Measurements from ENCODE around the gene MRGPRD. TPM values are rescaled to one million over a fixed set of nuclear protein-coding genes. Genes with fewer than 3 reads are reported as not detected.

MRGPRD gene
- total and polyA plus RNA-seq, 4 experiments from 2014 or later: 0.48 TPM; not detected in 3

DNA sequence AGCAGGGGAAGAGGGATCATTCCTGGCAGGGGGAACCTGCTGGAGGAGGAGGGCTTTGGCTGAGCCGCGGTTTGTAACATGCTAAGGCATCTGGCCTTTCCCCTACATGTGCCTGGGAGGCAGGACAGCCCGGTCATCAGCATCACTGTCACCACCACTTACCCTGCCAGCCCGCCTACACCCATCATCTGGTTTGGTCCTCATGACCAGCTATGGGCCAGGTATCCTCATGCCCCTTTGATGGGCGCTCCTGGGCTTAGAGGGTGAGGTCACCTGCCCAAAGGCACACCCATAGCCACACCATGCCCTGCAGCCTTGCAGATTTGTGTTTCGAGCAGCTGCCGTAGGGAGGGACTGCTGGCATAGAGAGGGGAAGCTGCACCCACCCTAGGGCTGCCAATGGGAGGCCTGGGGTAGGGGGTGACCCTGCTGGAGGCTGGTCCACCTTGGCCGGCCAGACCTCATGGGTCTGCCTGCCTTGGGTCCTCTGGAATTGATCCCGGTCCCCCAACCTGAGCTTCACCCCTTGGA, 29.6 kb upstream of the MRGPRD start:
- Mint-ChIP-seq H3K9me3 (no peaks in the 10 kb centered on the region), H3K36me3 (no peaks in the 10 kb centered on the region), H3K27ac (no peak overlapping the region), H3K4me3 (peak overlapping the region in 2 of 8 donors; percentile 35 to 38), H3K27me3 (peaks cover 14 to 16% of the 10 kb centered on the region in 2 donors), H3K4me1 (peaks cover 0 to 10% (median 4%) of the 10 kb centered on the region in 4 donors)
- Histone ChIP-seq H3K27ac (ENCODE audit: low read depth, low read length) (no peak overlapping the region), H3K4me1 (ENCODE audit: insufficient read depth, low read length) (no peaks in the 10 kb centered on the region), H3K36me3 (ENCODE audit: insufficient read depth, low read length) (no peaks in the 10 kb centered on the region), H3K27me3 (ENCODE audit: insufficient read depth, low read length) (no peaks in the 10 kb centered on the region), H3K4me3 (ENCODE audit: low read length in 2 of 2) (no peak overlapping the region), H3K9me3 (ENCODE audit: control insufficient read depth in 1 of 2, low read length in 2 of 2) (no peaks in the 10 kb centered on the region)
- POLR2A ChIA-PET (ENCODE audit: partially characterized antibody): interaction anchor here (1.2 kb wide), 1 partner anchor 38 kb away, joined by 4 read pairs; the partner anchor contains the start of gene TPCN2
- CTCF ChIA-PET (ENCODE audit: partially characterized antibody): no interaction called here
- DNase-seq: no peak
- intact Hi-C loops (cut with micrococcal nuclease): no loop called here

DNA sequence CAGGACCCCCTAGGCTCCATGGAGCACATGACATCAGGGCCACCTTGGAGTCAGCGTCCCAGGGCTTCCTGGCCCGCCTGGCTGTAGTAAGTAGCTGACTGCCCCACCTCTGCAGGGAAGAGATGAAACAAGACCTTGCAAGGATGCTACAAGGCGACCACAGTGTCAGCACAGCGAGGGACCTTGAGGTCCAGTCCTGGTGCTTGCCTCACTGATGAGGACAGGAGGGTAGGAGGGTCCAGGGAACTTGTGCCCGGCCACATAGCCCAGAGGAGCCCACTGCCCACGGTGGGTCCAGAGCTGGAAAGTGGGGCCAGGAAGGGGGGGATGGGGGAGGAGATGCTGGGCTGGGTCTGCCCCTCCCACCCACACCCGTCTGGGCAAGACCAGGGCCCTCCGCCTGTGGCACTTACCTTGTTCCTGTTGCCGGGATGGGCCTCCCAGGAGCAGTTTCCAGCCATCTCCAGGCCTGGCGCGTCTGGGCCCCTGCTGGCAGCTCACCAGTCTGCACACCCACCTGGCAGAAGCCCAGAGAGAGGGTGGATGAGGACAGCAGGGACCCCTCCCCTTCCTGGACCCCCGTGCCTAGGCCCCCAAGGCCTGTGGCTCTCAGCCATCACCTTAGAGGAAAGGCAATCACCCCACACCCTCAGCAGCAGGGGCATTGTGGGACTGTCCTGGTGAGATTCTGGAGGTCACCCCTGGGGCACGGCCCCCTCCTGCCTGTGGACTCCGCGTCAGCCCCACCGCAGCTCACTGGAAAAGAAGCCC, 28.8 kb upstream of the MRGPRD start:
- H3K4me3 ChIP-seq (ENCODE audit: low read length in 2 of 2): no peak overlapping the region
- H3K36me3 ChIP-seq (ENCODE audit: insufficient read depth, low read length): no peaks in the 10 kb centered on the region
- Mint-ChIP-seq H3K4me1 (peaks cover 0 to 10% (median 4%) of the 10 kb centered on the region in 4 donors), H3K27ac (no peak overlapping the region), H3K4me3 (no peak overlapping the region), H3K36me3 (no peaks in the 10 kb centered on the region), H3K9me3 (no peaks in the 10 kb centered on the region), H3K27me3 (peaks cover 14 to 16% of the 10 kb centered on the region in 2 donors)
- ChIA-PET CTCF (ENCODE audit: partially characterized antibody) (no interaction called here), POLR2A (ENCODE audit: partially characterized antibody) (no interaction called here)
- H3K9me3 ChIP-seq (ENCODE audit: control insufficient read depth in 1 of 2, low read length in 2 of 2): no peaks in the 10 kb centered on the region
- intact Hi-C loops (cut with micrococcal nuclease): no loop called here
- no peaks in the 10 kb centered on the region for H3K4me1 ChIP-seq (ENCODE audit: insufficient read depth, low read length)
- H3K27ac ChIP-seq (ENCODE audit: low read depth, low read length): no peak overlapping the region
- H3K27me3 ChIP-seq (ENCODE audit: insufficient read depth, low read length): no peaks in the 10 kb centered on the region
- DNase-seq: no peak

DNA sequence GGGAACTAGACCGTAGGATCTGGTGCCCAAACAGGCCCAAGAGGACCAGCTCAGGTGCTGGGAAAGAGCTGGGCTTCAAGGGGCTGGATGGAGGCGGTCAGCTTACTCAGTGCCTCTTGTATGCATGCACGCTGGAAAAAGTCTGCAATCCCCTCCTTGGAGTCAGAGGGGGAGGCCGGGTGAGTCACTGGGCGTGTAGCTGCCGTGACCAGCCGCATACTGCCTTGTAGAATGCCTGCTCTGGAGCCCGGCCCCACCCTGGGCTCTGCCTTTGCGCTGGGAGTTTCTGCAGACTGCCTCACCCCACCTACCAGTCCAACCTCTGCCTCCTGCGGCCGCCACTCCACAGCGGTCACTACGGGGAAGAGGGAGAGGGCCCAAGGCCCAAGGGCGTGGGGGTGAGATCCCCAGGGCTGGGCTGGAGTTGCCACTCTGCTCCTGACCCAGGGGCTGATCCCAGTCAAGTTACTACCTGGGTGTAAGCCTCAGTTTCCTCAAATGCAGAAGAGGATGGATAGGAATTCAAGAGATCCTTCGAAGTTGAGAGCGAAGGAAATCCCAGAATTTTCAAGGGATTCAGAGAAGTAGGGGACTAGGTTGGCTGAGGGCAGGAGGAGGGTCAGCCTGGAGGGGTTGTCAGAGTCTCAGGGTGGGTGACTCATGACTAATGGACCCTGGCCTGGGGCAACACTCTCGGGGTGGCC, 28.1 kb upstream of the MRGPRD start:
- no peaks in the 10 kb centered on the region for H3K36me3 ChIP-seq (ENCODE audit: insufficient read depth, low read length)
- Mint-ChIP-seq H3K36me3 (no peaks in the 10 kb centered on the region), H3K4me3 (no peak overlapping the region), H3K9me3 (no peaks in the 10 kb centered on the region), H3K4me1 (peaks cover 0 to 10% (median 4%) of the 10 kb centered on the region in 4 donors), H3K27me3 (peaks cover 14 to 17% of the 10 kb centered on the region in 2 donors), H3K27ac (no peak overlapping the region)
- H3K4me1 ChIP-seq (ENCODE audit: insufficient read depth, low read length): no peaks in the 10 kb centered on the region
- intact Hi-C loops (cut with micrococcal nuclease): no loop called here
- H3K27me3 ChIP-seq (ENCODE audit: insufficient read depth, low read length): no peaks in the 10 kb centered on the region
- no peak overlapping the region for H3K27ac ChIP-seq (ENCODE audit: low read depth, low read length)
- no peak for DNase-seq
- ChIA-PET POLR2A (ENCODE audit: partially characterized antibody) (no interaction called here), CTCF (ENCODE audit: partially characterized antibody) (no interaction called here)
- H3K4me3 ChIP-seq (ENCODE audit: low read length in 2 of 2): no peak overlapping the region
- no peaks in the 10 kb centered on the region for H3K9me3 ChIP-seq (ENCODE audit: control insufficient read depth in 1 of 2, low read length in 2 of 2)

DNA sequence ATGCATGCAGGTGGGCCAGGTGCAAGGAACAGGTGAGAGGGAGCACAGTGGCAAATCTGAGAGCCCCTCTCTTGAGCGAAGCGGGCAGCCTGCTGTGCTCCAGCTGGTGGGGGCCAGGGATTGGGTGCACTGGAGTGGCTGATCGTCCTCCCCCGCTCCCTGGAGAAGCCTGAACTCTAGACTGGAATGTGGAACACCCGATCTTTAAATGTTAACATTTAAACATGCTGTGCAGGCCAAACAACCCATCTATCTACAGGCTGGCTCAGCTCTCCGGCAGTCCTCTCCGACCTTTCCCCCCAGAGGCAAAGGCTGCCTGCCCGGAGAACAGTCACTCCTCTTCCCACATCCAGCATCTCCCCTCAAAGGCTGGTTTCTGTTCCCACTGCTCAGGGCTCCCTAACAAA, 27.2 kb upstream of the MRGPRD start:
- no peak for DNase-seq
- Mint-ChIP-seq H3K4me3 (no peak overlapping the region), H3K9me3 (no peaks in the 10 kb centered on the region), H3K36me3 (no peaks in the 10 kb centered on the region), H3K27ac (no peak overlapping the region), H3K4me1 (peaks cover 0 to 10% (median 4%) of the 10 kb centered on the region in 4 donors), H3K27me3 (peaks cover 15 to 16% of the 10 kb centered on the region in 2 donors)
- intact Hi-C loops (cut with micrococcal nuclease): no loop called here
- H3K27me3 ChIP-seq (ENCODE audit: insufficient read depth, low read length): no peaks in the 10 kb centered on the region
- ChIA-PET CTCF (ENCODE audit: partially characterized antibody) (no interaction called here), POLR2A (ENCODE audit: partially characterized antibody) (interaction anchor here (1.1 kb wide), 1 partner anchor 41 kb away, joined by 3 read pairs; the partner anchor contains the start of gene TPCN2)
- no peak overlapping the region for H3K4me3 ChIP-seq (ENCODE audit: low read length in 2 of 2)
- no peaks in the 10 kb centered on the region for H3K36me3 ChIP-seq (ENCODE audit: insufficient read depth, low read length)
- H3K27ac ChIP-seq (ENCODE audit: low read depth, low read length): no peak overlapping the region
- no peaks in the 10 kb centered on the region for H3K4me1 ChIP-seq (ENCODE audit: insufficient read depth, low read length)
- H3K9me3 ChIP-seq (ENCODE audit: control insufficient read depth in 1 of 2, low read length in 2 of 2): no peaks in the 10 kb centered on the region

DNA sequence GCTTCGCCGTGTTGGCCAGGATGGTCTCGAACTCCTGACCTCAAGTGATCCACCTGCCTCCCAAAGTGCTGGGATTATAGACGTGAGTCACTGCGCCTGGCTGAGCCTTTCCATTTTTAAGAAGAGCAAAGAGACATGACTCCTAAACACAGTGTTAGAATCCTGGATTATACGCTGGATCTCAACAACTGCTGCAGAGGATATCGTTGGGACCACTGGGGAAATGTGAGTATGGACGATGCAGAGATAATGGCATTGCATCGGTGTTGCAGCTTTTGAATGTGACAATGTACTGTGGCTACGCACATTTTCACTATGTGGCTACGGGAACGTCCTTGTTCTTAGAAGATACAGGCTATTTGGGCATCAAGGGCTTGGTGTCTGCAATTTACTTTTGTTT, 26.0 kb upstream of the MRGPRD start:
- H3K4me3 Mint-ChIP-seq: no peak overlapping the region
- H3K27me3 Mint-ChIP-seq: peaks cover 10 to 13% of the 10 kb centered on the region in 2 donors
- POLR2A ChIA-PET (ENCODE audit: partially characterized antibody): no interaction called here
- H3K27ac Mint-ChIP-seq: no peak overlapping the region
- CTCF ChIA-PET (ENCODE audit: partially characterized antibody): no interaction called here
- intact Hi-C loops (cut with micrococcal nuclease): no loop called here
- Histone ChIP-seq H3K9me3 (ENCODE audit: control insufficient read depth in 1 of 2, low read length in 2 of 2) (no peaks in the 10 kb centered on the region), H3K27me3 (ENCODE audit: insufficient read depth, low read length) (no peaks in the 10 kb centered on the region), H3K27ac (ENCODE audit: low read depth, low read length) (no peak overlapping the region), H3K36me3 (ENCODE audit: insufficient read depth, low read length) (no peaks in the 10 kb centered on the region), H3K4me1 (ENCODE audit: insufficient read depth, low read length) (no peaks in the 10 kb centered on the region), H3K4me3 (ENCODE audit: low read length in 2 of 2) (no peak overlapping the region)
- no peaks in the 10 kb centered on the region for H3K9me3 Mint-ChIP-seq
- no peak for DNase-seq
- peaks cover 0 to 6% (median 3%) of the 10 kb centered on the region in 4 donors for H3K4me1 Mint-ChIP-seq
- H3K36me3 Mint-ChIP-seq: no peaks in the 10 kb centered on the region

DNA sequence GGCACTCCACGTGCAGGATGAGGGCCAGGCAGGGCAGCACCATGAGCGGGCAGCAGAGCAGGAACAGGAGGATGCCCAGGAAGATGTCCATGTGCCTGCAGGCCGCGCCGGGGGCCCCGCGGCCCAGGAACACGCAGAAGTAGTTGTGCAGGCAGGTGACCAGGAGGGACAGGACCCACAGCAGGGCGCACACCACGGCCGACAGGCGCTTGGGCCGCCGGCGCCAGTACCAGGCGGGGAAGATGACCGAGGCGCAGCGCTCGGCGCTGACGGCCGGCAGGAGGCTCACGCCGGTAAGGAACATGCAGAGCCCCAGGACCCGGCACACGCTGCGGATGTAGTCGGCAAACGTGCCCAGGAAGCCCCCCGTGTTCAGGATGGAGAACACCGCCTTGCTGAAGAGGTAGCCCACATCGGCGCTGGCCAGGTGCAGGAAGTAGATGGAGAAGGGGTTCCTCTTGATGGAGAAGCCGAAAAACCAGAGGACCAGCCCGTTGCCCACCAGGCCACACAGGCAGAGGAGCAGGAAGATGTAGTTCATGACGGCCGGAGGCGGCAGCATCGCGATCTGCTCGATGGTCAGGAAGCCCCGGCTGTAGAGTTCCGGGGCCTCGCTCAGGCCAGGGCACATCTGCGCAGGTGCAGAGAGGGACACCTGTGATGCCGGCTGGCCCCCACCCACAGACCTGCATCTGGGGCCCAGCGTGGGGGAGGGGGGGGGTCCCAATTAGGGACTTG, 25.0 kb upstream of the MRGPRD start:
- Histone ChIP-seq H3K36me3 (ENCODE audit: insufficient read depth, low read length) (no peaks in the 10 kb centered on the region), H3K4me1 (ENCODE audit: insufficient read depth, low read length) (no peaks in the 10 kb centered on the region), H3K27ac (ENCODE audit: low read depth, low read length) (no peak overlapping the region), H3K4me3 (ENCODE audit: low read length in 2 of 2) (no peak overlapping the region), H3K27me3 (ENCODE audit: insufficient read depth, low read length) (no peaks in the 10 kb centered on the region), H3K9me3 (ENCODE audit: control insufficient read depth in 1 of 2, low read length in 2 of 2) (no peaks in the 10 kb centered on the region)
- no peak for DNase-seq
- Mint-ChIP-seq H3K4me3 (peak overlapping the region in 1 of 8 donors; percentile 48), H3K9me3 (no peaks in the 10 kb centered on the region), H3K36me3 (no peaks in the 10 kb centered on the region), H3K27me3 (peaks cover 5 to 8% of the 10 kb centered on the region in 2 donors), H3K4me1 (no peaks in the 10 kb centered on the region), H3K27ac (peak overlapping the region in 1 of 7 donors; percentile 42)
- ChIA-PET POLR2A (ENCODE audit: partially characterized antibody) (no interaction called here), CTCF (ENCODE audit: partially characterized antibody) (no interaction called here)
- intact Hi-C loops (cut with micrococcal nuclease): no loop called here

DNA sequence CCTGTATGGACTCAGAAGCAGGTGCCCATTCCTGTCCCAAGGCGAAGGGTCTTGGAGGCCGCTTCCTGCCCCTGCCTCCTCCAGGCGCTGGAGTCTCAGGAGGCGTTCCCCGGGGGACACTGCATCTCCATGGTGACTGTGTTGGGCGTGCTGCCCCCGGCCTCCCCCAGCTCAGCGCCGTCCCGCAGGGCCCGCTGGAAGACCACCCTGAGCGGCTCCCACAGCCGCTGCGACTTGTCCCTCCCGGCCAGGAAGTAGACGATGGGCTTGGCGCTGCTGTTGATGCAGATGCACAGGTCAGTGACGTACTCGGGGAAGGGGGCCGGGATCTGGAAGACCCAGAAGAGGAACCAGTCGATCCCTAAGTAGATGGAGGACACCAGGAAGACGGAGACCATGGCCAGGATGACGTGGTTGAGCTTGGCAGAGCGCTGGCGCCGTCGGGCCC, 24.4 kb upstream of the MRGPRD start:
- Histone ChIP-seq H3K4me1 (ENCODE audit: insufficient read depth, low read length) (no peaks in the 10 kb centered on the region), H3K27me3 (ENCODE audit: insufficient read depth, low read length) (no peaks in the 10 kb centered on the region), H3K27ac (ENCODE audit: low read depth, low read length) (no peak overlapping the region), H3K36me3 (ENCODE audit: insufficient read depth, low read length) (no peaks in the 10 kb centered on the region), H3K4me3 (ENCODE audit: low read length in 2 of 2) (no peak overlapping the region), H3K9me3 (ENCODE audit: control insufficient read depth in 1 of 2, low read length in 2 of 2) (no peaks in the 10 kb centered on the region)
- intact Hi-C loops (cut with micrococcal nuclease): no loop called here
- H3K4me3 Mint-ChIP-seq: peak overlapping the region in 2 of 8 donors; percentile 31 to 48
- no peak overlapping the region for H3K27ac Mint-ChIP-seq
- no peaks in the 10 kb centered on the region for H3K9me3 Mint-ChIP-seq
- no peaks in the 10 kb centered on the region for H3K4me1 Mint-ChIP-seq
- DNase-seq: no peak
- H3K36me3 Mint-ChIP-seq: no peaks in the 10 kb centered on the region
- H3K27me3 Mint-ChIP-seq: peaks cover 5 to 8% of the 10 kb centered on the region in 2 donors
- POLR2A ChIA-PET (ENCODE audit: partially characterized antibody): no interaction called here
- CTCF ChIA-PET (ENCODE audit: partially characterized antibody): no interaction called here

Measured in CD4-positive, alpha-beta memory T cell (primary cell).